Thyroid gland (tissue), 4 donors: Measurements from ENCODE around the gene MSH2. TPM values are rescaled to one million over a fixed set of nuclear protein-coding genes. Genes with fewer than 3 reads are reported as not detected.

Source experiments
- DNase-seq, 2 donors: peaks; one replicate each; pipeline ENCODE4 v3.0.0-alpha.2; 2019
- H3K27ac ChIP-seq, 3 donors: fragments of 200-600 bp; sonication (generic); 1 replicate in 2 of 3; 2 replicates in 1 of 3; pipeline ENCODE4 v1.5.1; 2016 to 2019; ENCODE audit warnings: mild to moderate bottlenecking in 1 of 3, moderate library complexity in 1 of 3
- H3K27me3 ChIP-seq: fragments of 200-600 bp; sonication (generic); one replicate; pipeline ENCODE4 v1.5.1; 2019
- H3K36me3 ChIP-seq, 2 donors: fragments of 200-600 bp; sonication (generic); one replicate each; pipeline ENCODE4 v1.5.1; 2016 to 2019
- H3K4me1 ChIP-seq, 2 donors: fragments of 200-600 bp; sonication (generic); one replicate each; pipeline ENCODE4 v1.5.1; 2017 to 2019
- H3K4me3 ChIP-seq, 3 donors: fragments of 200-600 bp; sonication (generic); replicated peaks in 1 of 3; 1 replicate in 2 of 3; 2 replicates in 1 of 3; pipeline ENCODE4 v1.5.1; 2016; ENCODE audit warnings: mild to moderate bottlenecking in 1 of 3
- H3K9me3 ChIP-seq: fragments of 200-600 bp; sonication (generic); one replicate; pipeline ENCODE4 v1.5.1; 2017
- POLR2A ChIP-seq, 2 donors: fragments of 450-650 bp; IDR thresholded peaks; one replicate each; pipeline ENCODE4 v1.6.1; 2017; ENCODE audit warnings: antibody characterized with exemption in 2 of 2, mild to moderate bottlenecking in 2 of 2, moderate library complexity in 1 of 2
- WGBS, 2 donors: methylation state at CpG; one replicate each; pipeline ENCODE4 v1.1.5; 2017; 5-methylcytosine and 5-hydroxymethylcytosine counted together
- intact Hi-C: fragments of 100-400 bp; cut with DNase I; formaldehyde crosslinking; loops from one replicate; pipeline ENCODE4 v1.15.1; 2023
- total RNA-seq, 4 donors: library from RNA; depleted of rRNA; stranded (reverse); fragments of >200 nt; gene quantifications; one replicate each; pipeline ENCODE4 v1.2.3, GENCODE V29; 2016
- TF ChIP-seq, protein P1 (sequence below), 6 experiments: fragments of 200-600 bp in 3 of 6; fragments of 450-650 bp in 3 of 6; sonication (generic) in 3 of 6; IDR thresholded peaks; one replicate each; pipeline ENCODE4 v1.5.1; 2016 to 2019; ENCODE audit warnings: antibody characterized with exemption in 6 of 6, mild to moderate bottlenecking in 2 of 6, inconsistent platforms in 1 of 6, moderate library complexity in 1 of 6

Gene MSH2
- total RNA-seq, 4 donors from 2014 or later, result 21.7 to 28.4 (median 24.3) TPM

DNA sequence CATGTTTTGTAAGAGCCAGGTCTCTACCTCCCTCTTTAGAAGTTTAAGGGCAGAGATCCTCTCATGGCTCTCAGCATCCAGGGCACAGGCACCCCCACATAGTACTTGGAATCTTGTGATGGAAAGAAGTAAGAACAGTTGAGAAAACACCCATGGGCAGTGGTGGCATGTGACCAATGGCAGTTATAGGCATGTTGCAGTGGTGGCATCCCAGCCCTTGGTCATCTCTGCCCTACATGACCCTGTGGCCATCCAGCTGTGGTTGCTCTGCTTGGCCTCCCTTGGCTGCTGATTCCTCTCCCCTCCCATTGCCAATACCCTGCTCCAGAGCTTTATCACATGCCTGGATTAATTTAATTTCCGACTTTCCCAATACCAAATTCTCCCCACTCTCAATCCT, 13.3 kb upstream of the MSH2 start:
- Histone ChIP-seq H3K4me3 (no peak overlapping the region), H3K36me3 (peaks cover 0 to 4% of the 10 kb centered on the region in 2 donors), H3K27me3 (no peaks in the 10 kb centered on the region), H3K27ac (no peak overlapping the region), H3K4me1 (no peaks in the 10 kb centered on the region), H3K9me3 (no peaks in the 10 kb centered on the region)
- TF ChIP-seq POLR2A (IDR thresholded peaks at IDR 0.05), result no peak
- intact Hi-C loops, result loop anchor here (5.0 kb wide), 1 partner anchor 57 kb away; no protein-coding TSS in a partner anchor
- WGBS, 2 donors, result 92 to 96% methylated on average over 1 of the region's 1 CpG
- DNase-seq, result no peak

DNA sequence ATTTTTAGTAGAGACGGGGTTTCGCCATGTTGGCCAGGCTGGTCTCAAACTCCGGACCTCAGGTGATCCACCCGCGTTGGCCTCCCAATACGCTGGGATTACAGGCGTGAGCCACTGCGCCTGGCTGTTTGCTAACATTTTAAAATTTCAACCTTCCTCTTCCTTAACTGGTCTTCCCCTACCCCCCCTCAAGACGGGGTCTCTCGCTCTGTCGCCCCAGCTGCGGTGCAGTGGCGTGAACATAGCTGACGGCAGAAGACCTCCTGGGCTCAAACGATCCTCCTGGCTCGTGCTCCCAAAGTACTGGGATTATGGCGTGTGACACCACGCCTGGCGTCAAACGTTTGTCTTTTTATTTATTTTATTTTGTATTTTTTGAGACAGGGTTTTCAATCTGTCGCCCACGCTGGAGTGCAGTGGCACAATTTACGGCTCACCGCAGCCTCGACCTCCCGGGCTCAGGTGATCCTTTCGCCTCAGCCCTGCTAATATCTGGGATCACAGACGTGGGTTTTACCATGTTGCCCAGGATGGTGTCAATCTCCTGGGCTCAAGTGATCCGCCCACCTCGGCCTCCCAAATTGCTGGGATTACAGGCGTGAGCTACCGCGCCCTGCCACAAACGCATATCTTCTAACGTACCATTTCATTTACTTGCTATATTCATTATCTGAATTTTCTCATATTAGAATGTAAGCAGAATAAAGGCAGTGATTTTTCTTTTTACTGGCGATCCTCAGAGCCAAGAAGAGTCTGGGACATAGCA, 984 bp upstream of the MSH2 start:
- H3K27ac ChIP-seq, result peak overlapping the region in 2 of 3 donors; percentile 27 to 41
- WGBS, 2 donors, result 53 to 56% methylated on average over 36 of the region's 36 CpGs

DNA sequence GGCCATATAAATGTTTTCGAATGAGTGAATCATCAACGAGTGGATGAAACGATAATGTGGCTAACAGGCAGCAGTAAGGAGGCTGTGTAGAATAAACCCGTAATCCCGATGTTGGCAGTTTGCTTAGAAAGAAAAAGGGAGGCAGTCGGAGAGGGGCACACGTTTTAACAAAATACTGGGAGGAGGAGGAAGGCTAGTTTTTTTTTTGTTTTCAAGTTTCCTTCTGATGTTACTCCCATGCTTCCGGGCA, 476 bp upstream of the MSH2 start:
- WGBS, 2 donors, result 3 to 6% methylated on average over 8 of the region's 8 CpGs
- intact Hi-C loops, result no loop called here

More for the DNA sequence above, 984 bp upstream of the MSH2 start:
- no peak for DNase-seq
- TF ChIP-seq, protein P1, sequence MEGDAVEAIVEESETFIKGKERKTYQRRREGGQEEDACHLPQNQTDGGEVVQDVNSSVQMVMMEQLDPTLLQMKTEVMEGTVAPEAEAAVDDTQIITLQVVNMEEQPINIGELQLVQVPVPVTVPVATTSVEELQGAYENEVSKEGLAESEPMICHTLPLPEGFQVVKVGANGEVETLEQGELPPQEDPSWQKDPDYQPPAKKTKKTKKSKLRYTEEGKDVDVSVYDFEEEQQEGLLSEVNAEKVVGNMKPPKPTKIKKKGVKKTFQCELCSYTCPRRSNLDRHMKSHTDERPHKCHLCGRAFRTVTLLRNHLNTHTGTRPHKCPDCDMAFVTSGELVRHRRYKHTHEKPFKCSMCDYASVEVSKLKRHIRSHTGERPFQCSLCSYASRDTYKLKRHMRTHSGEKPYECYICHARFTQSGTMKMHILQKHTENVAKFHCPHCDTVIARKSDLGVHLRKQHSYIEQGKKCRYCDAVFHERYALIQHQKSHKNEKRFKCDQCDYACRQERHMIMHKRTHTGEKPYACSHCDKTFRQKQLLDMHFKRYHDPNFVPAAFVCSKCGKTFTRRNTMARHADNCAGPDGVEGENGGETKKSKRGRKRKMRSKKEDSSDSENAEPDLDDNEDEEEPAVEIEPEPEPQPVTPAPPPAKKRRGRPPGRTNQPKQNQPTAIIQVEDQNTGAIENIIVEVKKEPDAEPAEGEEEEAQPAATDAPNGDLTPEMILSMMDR (IDR thresholded peaks at IDR 0.05), result no peak
- no peak for TF ChIP-seq POLR2A (IDR thresholded peaks at IDR 0.05)
- intact Hi-C loops, result no loop called here
- Histone ChIP-seq H3K9me3 (no peaks in the 10 kb centered on the region), H3K36me3 (no peaks in the 10 kb centered on the region), H3K4me1 (peaks cover 6 to 17% of the 10 kb centered on the region in 2 donors), H3K4me3 (peak overlapping the region; percentile 6 to 77 (median 69)), H3K27me3 (no peaks in the 10 kb centered on the region)

DNA sequence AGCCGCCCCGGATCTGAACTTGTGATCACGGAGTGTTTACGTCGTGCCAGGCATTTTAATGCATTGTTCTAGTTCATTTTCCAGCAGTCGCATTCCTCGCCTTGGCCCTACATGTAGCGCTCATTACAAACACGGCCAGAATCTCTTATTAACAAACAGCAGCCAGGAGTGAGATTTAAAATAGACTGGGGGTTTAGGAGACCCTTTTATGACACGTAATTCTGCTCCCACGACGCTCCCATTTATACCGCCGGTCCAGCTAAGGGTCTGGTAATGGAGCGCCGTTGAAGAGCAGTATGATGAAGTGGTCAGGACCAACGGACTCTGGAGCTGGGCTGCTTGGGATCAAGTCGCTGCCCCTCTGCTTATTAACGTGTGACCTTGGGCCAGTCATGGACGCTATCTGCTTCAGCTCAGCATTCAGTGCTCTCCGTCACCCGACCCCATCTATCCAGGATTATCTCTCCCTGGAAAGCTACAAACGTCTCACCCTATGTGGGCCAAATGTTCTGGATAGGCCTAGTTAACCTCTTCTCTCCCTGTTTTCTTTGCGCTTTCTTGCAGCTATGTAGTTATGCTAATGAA, 745 bp downstream of the MSH2 start:
- peak in 1 of 2 donors; percentile 20 for DNase-seq
- intact Hi-C loops, result no loop called here
- no peaks in the 10 kb centered on the region for H3K27me3 ChIP-seq
- no peaks in the 10 kb centered on the region for H3K9me3 ChIP-seq
- H3K27ac ChIP-seq, result peak overlapping the region in 1 of 3 donors; percentile 16
- peaks cover 6 to 17% of the 10 kb centered on the region in 2 donors for H3K4me1 ChIP-seq
- 5% methylated on average over 22 to 24 of the region's 24 CpGs for WGBS, 2 donors
- no peaks in the 10 kb centered on the region for H3K36me3 ChIP-seq
- H3K4me3 ChIP-seq, result peak overlapping the region; percentile 6 to 77 (median 69)
- TF ChIP-seq, protein P1 (IDR thresholded peaks at IDR 0.05), result no peak
- TF ChIP-seq POLR2A (IDR thresholded peaks at IDR 0.05), result no peak

More for the DNA sequence above, 476 bp upstream of the MSH2 start:
- peaks cover 6 to 17% of the 10 kb centered on the region in 2 donors for H3K4me1 ChIP-seq
- H3K36me3 ChIP-seq, result no peaks in the 10 kb centered on the region
- H3K27me3 ChIP-seq, result no peaks in the 10 kb centered on the region
- peak overlapping the region; percentile 6 to 77 (median 69) for H3K4me3 ChIP-seq
- TF ChIP-seq POLR2A (IDR thresholded peaks at IDR 0.05), result no peak
- TF ChIP-seq, protein P1 (IDR thresholded peaks at IDR 0.05), result no peak
- H3K9me3 ChIP-seq, result no peaks in the 10 kb centered on the region
- no peak for DNase-seq
- peak overlapping the region in 2 of 3 donors; percentile 27 to 41 for H3K27ac ChIP-seq

DNA sequence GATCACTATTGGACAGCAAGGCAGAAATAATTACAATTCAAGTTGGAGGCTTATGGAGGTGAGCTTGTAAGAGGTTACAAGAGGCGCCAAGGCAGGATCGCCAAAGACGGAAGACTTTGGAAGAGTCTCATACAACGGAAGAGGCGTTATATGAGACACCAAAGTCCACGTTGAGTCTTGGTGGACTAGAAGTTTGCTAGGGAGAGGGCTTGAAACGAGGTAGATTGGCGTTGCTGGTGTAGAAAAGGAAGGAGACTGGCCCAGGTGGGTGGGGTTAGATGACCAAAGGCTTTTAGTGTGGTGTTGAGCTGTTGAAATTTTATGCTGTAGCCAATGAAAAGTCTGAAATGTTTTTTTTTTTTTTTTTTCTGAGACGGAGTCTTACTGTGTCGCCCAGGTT, 1.4 kb downstream of the MSH2 start:
- TF ChIP-seq POLR2A (IDR thresholded peaks at IDR 0.05), result no peak
- TF ChIP-seq, protein P1 (IDR thresholded peaks at IDR 0.05), result no peak
- 73 to 82% methylated on average over 10 of the region's 10 CpGs for WGBS, 2 donors
- Histone ChIP-seq H3K4me3 (peak overlapping the region in 1 of 3 donors; percentile 77), H3K9me3 (no peaks in the 10 kb centered on the region), H3K27me3 (no peaks in the 10 kb centered on the region), H3K27ac (no peak overlapping the region), H3K36me3 (no peaks in the 10 kb centered on the region), H3K4me1 (peaks cover 6 to 17% of the 10 kb centered on the region in 2 donors)
- DNase-seq, result no peak
- intact Hi-C loops, result no loop called here
